Esophagus squamous epithelium (tissue), 5 donors: ENCODE results near the gene APOC1. TPM values are rescaled to one million over a fixed set of nuclear protein-coding genes. Genes with fewer than 3 reads are reported as not detected.
A peak's percentile ranks its signal among the peaks of the same experiment; 100 is the strongest.

Experiments
- DNase-seq: peaks from one replicate; lab custom pipeline; 2025; lab: John Stamatoyannopoulos, UW
- H3K27ac ChIP-seq, 4 donors: fragments of 200-600 bp; sonication (generic); one replicate each; pipeline ENCODE4 v1.5.1; 2016 to 2019; ENCODE audit warnings: mild to moderate bottlenecking in 1 of 4
- H3K27me3 ChIP-seq, 4 donors: fragments of 200-600 bp; sonication (generic); 1 replicate in 3 of 4; 2 replicates in 1 of 4; pipeline versions ENCODE4 v1.5.1 to v1.6.0; 2017 to 2021; ENCODE audit warnings: antibody characterized with exemption in 1 of 4
- H3K36me3 ChIP-seq, 3 donors: fragments of 200-600 bp; sonication (generic); one replicate each; pipeline ENCODE4 v1.5.1; 2016 to 2019
- H3K4me1 ChIP-seq, 3 donors: fragments of 200-600 bp; sonication (generic); one replicate each; pipeline ENCODE4 v1.5.1; 2017 to 2019
- H3K4me3 ChIP-seq, 4 donors: fragments of 200-600 bp; sonication (generic); 1 replicate in 3 of 4; 2 replicates in 1 of 4; pipeline ENCODE4 v1.5.1; 2016 to 2019; ENCODE audit warnings: mild to moderate bottlenecking in 2 of 4, moderate library complexity in 1 of 4
- H3K9me3 ChIP-seq, 3 donors: fragments of 200-600 bp; sonication (generic); one replicate each; pipeline ENCODE4 v1.5.1; 2016 to 2019
- POLR2A ChIP-seq, 4 donors: fragments of 450-650 bp; IDR thresholded peaks; one replicate each; pipeline ENCODE4 v1.6.1; 2017; ENCODE audit warnings: antibody characterized with exemption in 4 of 4, mild to moderate bottlenecking in 4 of 4, moderate library complexity in 3 of 4
- WGBS, 2 donors: methylation state at CpG; one replicate each; pipeline ENCODE4 v1.1.5; 2018; 5-methylcytosine and 5-hydroxymethylcytosine counted together
- intact Hi-C: fragments of 100-400 bp; cut with DNase I; formaldehyde crosslinking; loops from one replicate; pipeline ENCODE4 v1.15.0; 2022
- total RNA-seq, 4 donors: library from RNA; depleted of rRNA; stranded (reverse); fragments of >200 nt; gene quantifications; one replicate each; pipeline ENCODE4 v1.1.0, GENCODE V29; 2016
- TF ChIP-seq, protein P1 (sequence below), 6 experiments: fragments of 450-650 bp in 4 of 6; fragments of 200-600 bp in 2 of 6; sonication (generic) in 2 of 6; IDR thresholded peaks; one replicate each; pipeline ENCODE4 v1.5.1; 2016 to 2019; ENCODE audit warnings: antibody characterized with exemption in 6 of 6, mild to moderate bottlenecking in 4 of 6, moderate library complexity in 4 of 6
- donor health status: DM: yes; HTN: yes; CAD: no.

APOC1 gene
- total RNA-seq, 4 donors from 2014 or later, result 1.4 to 7.5 (median 4.1) TPM

DNA sequence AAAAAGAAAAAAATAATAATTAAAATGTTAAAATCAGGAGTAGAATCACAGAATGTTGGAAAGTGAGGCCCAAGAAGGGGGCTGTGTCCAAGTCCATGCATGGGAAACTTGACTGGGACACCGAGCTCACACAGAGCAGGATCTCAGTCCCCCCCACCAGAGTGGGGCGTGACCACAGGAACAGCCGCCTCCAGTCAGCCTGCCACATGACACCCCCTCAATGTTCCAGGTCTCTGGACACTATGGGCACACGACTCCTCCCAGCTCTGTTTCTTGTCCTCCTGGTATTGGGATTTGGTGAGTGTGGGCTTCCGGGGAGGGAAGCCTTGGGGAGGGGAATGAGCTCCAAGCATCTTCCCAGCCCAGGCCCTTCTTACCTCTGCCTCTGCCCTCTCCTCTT is 33.8 kb downstream of the APOC1 start:
- WGBS, 2 donors, result 86 to 94% methylated on average over 4 to 5 of the region's 5 CpGs
- no peak overlapping the region for H3K4me3 ChIP-seq
- no peak overlapping the region for H3K27ac ChIP-seq
- DNase-seq, result no peak
- H3K27me3 ChIP-seq, result no peaks in the 10 kb centered on the region
- TF ChIP-seq, protein P1, sequence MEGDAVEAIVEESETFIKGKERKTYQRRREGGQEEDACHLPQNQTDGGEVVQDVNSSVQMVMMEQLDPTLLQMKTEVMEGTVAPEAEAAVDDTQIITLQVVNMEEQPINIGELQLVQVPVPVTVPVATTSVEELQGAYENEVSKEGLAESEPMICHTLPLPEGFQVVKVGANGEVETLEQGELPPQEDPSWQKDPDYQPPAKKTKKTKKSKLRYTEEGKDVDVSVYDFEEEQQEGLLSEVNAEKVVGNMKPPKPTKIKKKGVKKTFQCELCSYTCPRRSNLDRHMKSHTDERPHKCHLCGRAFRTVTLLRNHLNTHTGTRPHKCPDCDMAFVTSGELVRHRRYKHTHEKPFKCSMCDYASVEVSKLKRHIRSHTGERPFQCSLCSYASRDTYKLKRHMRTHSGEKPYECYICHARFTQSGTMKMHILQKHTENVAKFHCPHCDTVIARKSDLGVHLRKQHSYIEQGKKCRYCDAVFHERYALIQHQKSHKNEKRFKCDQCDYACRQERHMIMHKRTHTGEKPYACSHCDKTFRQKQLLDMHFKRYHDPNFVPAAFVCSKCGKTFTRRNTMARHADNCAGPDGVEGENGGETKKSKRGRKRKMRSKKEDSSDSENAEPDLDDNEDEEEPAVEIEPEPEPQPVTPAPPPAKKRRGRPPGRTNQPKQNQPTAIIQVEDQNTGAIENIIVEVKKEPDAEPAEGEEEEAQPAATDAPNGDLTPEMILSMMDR (IDR thresholded peaks at IDR 0.05), result no peak
- TF ChIP-seq POLR2A (IDR thresholded peaks at IDR 0.05), result no peak
- intact Hi-C loops, result no loop called here
- H3K9me3 ChIP-seq, result no peaks in the 10 kb centered on the region
- peaks cover 0 to 12% (median 5%) of the 10 kb centered on the region in 3 donors for H3K4me1 ChIP-seq
- H3K36me3 ChIP-seq, result peaks cover 0 to 12% (median 0%) of the 10 kb centered on the region in 3 donors

DNA sequence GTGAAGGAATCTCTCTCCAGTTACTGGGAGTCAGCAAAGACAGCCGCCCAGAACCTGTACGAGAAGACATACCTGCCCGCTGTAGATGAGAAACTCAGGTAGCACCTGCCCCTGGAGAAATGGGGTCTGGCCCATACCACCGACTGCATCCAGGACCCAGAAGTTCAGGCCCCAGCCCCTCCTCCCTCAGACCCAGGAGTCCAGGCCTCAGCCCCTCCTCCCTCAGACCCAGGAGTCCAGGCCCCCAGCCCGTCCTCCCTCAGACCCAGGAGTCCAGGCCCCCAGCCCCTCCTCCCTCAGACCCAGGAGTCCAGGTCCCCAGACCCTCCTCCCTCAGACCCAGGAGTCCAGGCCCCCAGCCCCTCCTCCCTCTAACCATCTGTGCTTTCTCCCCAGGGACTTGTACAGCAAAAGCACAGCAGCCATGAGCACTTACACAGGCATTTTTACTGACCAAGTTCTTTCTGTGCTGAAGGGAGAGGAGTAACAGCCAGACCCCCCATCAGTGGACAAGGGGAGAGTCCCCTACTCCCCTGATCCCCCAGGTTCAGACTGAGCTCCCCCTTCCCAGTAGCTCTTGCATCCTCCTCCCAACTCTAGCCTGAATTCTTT is 34.5 kb downstream of the APOC1 start:
- WGBS, 2 donors, result 94% methylated on average over 3 of the region's 5 CpGs; no CpG with 5 or more reads in 1 of the 2 donors
- Histone ChIP-seq H3K9me3 (no peaks in the 10 kb centered on the region), H3K27ac (no peak overlapping the region), H3K4me1 (peaks cover 5 to 19% (median 7%) of the 10 kb centered on the region in 3 donors), H3K36me3 (peaks cover 0 to 12% (median 0%) of the 10 kb centered on the region in 3 donors), H3K4me3 (no peak overlapping the region), H3K27me3 (no peaks in the 10 kb centered on the region)
- intact Hi-C loops, result no loop called here
- no peak for DNase-seq
- TF ChIP-seq, protein P1 (IDR thresholded peaks at IDR 0.05), result no peak
- no peak for TF ChIP-seq POLR2A (IDR thresholded peaks at IDR 0.05)

DNA sequence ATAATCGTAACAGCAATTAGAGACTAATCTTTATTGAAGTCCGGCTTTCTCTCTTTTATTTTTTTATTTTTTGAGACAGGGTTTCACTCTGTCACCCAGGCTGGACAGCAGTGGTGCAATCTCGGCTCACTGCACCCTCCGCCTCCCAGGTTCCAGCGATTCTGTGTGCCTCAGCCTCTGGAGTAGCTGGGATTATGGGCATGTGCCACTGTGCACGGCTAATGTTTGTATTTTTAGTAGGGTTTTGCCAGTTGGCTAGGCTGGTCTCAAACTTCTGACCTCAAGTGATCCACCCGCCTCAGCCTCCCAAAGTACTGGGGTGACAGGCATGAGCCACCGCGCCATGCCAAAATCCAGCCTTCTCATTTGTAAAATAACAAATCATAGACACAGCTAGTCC is 35.1 kb downstream of the APOC1 start:
- Histone ChIP-seq H3K9me3 (no peaks in the 10 kb centered on the region), H3K4me3 (no peak overlapping the region), H3K36me3 (peaks cover 0 to 12% (median 0%) of the 10 kb centered on the region in 3 donors), H3K27me3 (no peaks in the 10 kb centered on the region), H3K27ac (no peak overlapping the region), H3K4me1 (peaks cover 11 to 25% (median 11%) of the 10 kb centered on the region in 3 donors)
- 66 to 74% methylated on average over 9 of the region's 9 CpGs for WGBS, 2 donors
- intact Hi-C loops, result no loop called here
- no peak for TF ChIP-seq POLR2A (IDR thresholded peaks at IDR 0.05)
- TF ChIP-seq, protein P1 (IDR thresholded peaks at IDR 0.05), result no peak
- no peak for DNase-seq

DNA sequence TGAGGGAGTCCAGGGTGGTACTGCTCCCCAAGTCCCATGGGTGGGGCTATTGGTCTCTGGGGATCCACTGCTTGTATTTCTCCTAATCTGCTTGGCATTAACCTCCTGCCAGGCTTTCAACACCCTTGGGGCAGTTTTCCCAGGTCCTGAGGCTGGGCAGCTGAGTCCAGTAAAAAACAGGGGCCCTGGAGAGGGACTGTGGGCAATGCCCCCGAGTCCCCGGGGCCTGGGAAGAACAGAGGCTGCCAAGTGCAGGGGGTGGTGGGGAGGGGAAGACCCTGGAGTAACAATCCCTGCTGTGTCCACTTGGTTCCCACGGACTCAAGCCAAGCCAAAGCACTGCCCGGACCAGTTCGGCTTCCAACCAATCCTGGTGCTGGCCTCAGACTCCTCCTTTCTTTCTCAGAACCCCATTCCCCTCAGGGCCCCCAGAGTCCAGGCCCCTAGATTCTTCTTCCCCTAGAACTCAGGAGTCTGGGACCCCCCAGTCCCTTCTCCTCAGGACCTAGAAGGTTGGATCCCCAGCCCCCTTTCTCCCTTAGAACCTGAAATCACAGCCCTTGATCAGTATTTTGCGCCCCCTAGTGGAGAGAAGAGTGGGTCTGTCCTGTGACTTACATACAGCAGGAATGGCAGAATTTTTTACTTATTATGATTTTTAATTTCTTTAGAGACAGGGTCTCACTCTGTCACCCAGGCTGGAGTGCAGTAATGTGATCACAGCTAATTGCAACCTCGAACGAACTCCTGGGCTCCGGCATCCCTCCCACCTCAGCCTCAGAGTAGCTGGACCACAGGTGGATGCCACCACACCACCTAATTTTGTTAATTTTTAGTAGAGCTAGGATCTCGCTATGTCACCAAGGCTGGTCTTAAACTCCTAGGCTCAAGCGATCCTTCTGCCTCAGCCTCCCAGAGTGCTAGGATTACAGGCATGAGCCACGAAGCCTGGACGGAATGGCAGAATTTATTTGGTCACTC is 37.1 kb downstream of the APOC1 start:
- intact Hi-C loops, result loop anchor here (5.0 kb wide), 1 partner anchor 49 kb away; no protein-coding TSS in a partner anchor
- no peak for DNase-seq
- Histone ChIP-seq H3K9me3 (no peaks in the 10 kb centered on the region), H3K4me3 (no peak overlapping the region), H3K27ac (peak overlapping the region in 2 of 4 donors; percentile 30 to 47), H3K36me3 (peaks cover 0 to 12% (median 0%) of the 10 kb centered on the region in 3 donors), H3K27me3 (no peaks in the 10 kb centered on the region), H3K4me1 (peaks cover 18 to 35% (median 18%) of the 10 kb centered on the region in 3 donors)
- 29 to 50% methylated on average over 8 to 10 of the region's 13 CpGs for WGBS, 2 donors
- no peak for TF ChIP-seq POLR2A (IDR thresholded peaks at IDR 0.05)
- TF ChIP-seq, protein P1 (IDR thresholded peaks at IDR 0.05), result peak; percentile 79 to 92 (median 86)
